IMR-90 (cell line): ENCODE data around the gene THADA.

ENCODE experiments used
- BHLHE40 ChIP-seq: fragments of 150-350 bp; IDR thresholded peaks from 2 replicates; pipeline ENCODE4 v1.6.1; 2016; ENCODE audit warnings: mild to moderate bottlenecking, low read depth, low read length
- CEBPB ChIP-seq: IDR thresholded peaks from 2 replicates; pipeline ENCODE4 v1.6.1; 2012; ENCODE audit warnings: low read depth, low read length, improper control_type of control experiment
- CTCF ChIP-seq: conservative IDR thresholded peaks from 2 replicates; pipeline ENCODE4 v1.5.1; 2012; ENCODE audit warnings: mild to moderate bottlenecking, low read depth, low read length, improper control_type of control experiment
- FOS ChIP-seq: fragments of 150-350 bp; IDR thresholded peaks from 2 replicates; pipeline ENCODE4 v1.6.1; 2016; ENCODE audit warnings: low read depth, low read length
- POLR2A ChIP-seq: IDR thresholded peaks from 2 replicates; pipeline ENCODE4 v1.6.1; 2012; ENCODE audit warnings: mild to moderate bottlenecking, low read depth, low read length
- RFX5 ChIP-seq: IDR thresholded peaks from 2 replicates; pipeline ENCODE4 v1.8.0; 2012; ENCODE audit warnings: low read depth, mild to moderate bottlenecking, low read length, moderate library complexity
- SMC3 ChIP-seq: fragments of 150-350 bp; IDR thresholded peaks from 2 replicates; pipeline ENCODE4 v1.6.1; 2016; ENCODE audit warnings: low read depth, mild to moderate bottlenecking, antibody characterized with exemption, low read length, moderate library complexity
- USF2 ChIP-seq: fragments of 150-350 bp; IDR thresholded peaks from 2 replicates; pipeline ENCODE4 v1.6.1; 2017; ENCODE audit warnings: mild to moderate bottlenecking, antibody characterized with exemption, low read length, low read depth

DNA sequence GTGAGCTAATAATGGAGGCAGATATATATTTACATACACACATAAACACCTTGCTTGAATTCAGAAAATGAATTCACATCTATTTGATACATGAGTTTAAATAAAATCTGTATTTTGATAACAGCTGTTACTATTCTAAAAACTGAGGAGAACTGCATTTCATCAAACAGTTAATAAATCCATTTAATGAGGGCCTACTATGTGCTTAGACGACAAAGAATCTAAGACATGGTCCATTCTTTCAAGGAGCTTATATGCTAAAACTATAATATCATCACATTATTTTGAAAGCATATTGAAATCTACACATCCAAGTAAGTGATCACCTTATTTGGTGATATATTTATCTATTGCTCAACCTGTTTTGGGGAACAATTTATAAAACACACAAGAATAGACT is 278.6 kb downstream of the THADA start:
- TF ChIP-seq CTCF (no peak), USF2 (no peak), CEBPB (no peak), RFX5 (no peak), SMC3 (no peak), POLR2A (no peak), FOS (no peak), BHLHE40 (no peak)
